ENCODE data around the gene PLK4.
"Not testable (repeated sequence)": the region's sequence is repeated elsewhere in the genome, so short reads cannot be mapped to it uniquely, and the experiment has no call there.

PLK4 gene

DNA sequence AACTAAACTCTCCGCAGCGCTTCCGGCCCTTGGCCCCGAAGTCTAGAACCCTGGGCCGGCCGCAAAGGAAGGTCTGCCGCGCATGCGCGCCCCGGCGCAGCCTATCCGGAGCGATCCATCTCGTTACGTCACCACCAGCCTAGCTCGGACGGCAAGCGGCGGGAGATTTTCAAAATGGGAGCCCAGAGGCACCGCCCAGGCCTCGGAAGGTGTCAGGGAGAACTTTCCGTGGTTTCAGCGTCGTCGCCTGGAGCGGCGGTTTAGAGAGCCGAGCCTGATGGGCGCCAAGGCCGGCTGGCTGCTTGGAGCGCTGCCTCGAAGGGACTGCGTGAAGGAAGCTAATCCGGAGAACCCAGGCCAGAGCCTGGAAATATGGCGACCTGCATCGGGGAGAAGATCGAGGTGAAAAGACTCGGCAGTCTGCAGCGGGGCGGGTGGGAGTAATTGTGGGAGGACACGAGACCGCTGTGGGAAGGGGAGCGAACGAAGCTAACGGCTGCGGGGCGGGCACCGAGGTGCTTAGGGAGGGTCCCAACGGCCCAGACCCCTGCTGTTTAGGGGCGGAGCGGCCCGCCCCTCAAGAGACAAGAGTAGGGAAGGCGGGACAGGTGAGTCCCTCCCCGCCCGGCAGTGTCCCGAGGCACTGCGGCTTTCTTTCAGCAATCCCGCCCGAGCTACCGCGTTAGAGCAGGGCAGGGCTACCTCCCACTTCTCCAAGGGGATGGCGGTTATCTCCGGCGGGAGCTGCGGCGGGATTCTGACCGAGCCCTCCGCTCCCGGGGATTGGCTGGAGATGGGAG lies at the start of gene PLK4:
PLK4 (plus strand) TSS at position 131 of the 800 bp plus-strand sequence; CDS start at position 373, 242 bp downstream.
- DNase-seq = peak; percentile 85

DNA sequence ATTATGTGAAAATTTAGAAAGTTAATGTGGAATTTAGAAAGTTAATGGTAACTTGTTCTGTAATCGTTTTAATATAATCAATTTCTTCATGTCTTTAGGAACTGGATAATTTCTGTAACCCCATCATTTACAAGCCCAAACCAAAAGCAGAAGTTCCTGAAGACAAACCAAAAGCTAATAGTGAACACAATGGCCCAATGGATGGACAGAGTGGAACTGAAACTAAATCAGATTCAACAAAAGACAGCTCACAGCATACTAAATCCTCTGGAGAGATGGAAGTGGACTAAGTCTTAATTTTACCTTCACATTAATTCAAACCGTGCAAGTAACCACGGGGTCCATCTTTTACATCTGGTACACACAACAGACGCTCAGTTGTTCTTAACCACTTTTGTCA lies 48.1 kb upstream of the PLK4 start:
- no peak for DNase-seq

DNA sequence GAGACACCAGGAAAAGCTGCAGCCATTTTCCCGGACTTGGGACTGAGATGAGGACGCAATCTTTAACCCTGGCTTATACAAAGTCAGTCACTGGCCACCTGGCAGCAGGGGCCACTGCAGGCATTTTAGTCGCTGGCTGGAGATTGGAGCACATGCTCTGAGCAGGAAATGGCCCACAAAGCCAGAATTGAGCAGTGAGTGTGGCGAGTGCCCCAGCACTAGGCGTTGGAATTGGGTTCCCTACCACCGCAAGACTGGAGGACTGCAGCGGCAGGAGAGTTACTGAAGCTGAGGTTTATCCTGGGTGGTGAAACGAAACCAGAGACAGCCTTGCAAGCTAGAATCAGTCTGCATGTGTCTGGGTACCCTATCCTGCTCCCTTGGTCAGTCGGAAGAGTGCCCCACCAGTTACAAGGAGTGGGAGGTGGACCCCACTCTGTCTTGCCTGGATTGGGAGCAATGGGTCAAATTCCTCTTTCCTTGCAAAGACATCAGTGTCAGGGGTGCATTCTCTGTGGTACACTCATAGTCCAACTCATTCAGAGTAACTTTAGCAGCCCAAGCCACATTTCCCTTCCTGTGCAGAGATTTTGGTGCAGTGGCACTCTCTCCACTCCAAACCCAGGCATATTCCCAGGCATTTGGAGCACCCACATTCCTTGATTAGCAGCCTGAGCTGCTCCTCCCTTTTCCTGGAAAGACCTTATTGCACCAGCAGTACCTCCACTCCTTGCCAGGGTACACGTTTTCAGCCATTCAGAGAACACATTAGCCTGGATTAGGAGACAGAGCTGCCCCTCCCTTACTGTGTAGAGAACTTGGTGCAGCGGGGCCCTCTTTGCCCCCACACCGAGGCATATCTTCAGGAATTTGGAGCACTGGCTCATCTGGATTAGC lies 36.7 kb upstream of the PLK4 start:
- no peak for DNase-seq

DNA sequence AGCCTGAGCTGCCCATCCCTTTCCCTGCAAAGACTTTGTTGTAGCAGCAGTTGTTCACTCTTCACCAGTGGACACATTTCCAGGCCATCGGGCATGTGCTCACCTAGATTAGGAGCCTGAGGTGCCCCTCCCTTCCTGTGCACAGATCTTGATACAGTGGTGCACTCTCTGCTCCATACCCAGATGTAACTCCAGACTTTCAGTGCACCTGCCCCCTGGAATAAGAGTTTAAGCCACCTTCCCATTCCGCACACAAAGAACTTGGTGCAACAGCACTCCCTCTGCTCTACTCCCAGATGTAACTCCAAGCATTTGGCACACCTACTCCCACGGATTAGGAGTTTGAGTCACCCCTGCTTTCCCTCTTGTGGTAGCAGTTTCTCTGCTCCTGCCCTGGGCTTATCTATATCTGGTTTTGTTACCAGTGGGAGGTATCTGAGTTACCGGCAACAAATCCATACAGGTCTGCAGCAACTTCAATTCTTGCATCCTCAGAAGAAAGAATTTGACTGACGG lies 36.0 kb upstream of the PLK4 start:
- no peak for DNase-seq

DNA sequence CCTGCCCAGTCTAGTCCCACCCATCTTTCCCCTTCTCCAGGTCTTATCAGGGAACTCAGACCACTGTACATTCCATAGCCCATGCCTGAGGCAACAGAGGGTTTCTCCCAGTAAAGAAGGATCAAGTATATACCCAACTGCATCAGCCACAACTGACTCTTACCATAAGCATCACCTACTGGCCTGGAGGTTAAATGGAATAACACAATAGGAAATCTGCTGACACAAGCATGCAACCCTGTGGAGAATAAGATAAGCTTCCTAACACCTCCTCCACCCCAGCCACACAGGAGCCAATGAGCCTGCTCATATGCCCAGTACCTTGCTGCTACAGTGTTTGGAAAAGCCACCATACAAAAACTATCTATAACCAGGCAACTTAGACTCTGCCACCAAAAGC lies 34.6 kb upstream of the PLK4 start:
- no peak for DNase-seq

DNA sequence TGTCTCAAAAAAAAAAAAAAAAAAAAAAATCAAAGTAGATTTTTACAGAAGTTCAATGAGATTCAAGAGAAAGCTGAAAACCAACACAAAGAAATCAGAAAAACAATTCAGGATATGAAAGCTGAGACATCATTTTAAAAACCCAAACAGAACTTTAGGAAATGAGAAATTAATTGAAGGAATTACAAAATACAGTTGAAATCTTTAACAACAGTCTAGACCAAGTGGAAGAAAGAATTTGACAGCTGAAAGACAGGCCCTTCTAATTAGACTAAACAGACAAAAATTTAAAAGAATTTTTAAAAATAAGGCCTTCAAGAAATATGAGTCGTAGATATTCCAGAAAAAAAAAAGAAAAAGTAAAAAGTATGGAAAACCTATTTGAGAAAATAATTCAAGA lies 33.9 kb upstream of the PLK4 start:
- no peak for DNase-seq

DNA sequence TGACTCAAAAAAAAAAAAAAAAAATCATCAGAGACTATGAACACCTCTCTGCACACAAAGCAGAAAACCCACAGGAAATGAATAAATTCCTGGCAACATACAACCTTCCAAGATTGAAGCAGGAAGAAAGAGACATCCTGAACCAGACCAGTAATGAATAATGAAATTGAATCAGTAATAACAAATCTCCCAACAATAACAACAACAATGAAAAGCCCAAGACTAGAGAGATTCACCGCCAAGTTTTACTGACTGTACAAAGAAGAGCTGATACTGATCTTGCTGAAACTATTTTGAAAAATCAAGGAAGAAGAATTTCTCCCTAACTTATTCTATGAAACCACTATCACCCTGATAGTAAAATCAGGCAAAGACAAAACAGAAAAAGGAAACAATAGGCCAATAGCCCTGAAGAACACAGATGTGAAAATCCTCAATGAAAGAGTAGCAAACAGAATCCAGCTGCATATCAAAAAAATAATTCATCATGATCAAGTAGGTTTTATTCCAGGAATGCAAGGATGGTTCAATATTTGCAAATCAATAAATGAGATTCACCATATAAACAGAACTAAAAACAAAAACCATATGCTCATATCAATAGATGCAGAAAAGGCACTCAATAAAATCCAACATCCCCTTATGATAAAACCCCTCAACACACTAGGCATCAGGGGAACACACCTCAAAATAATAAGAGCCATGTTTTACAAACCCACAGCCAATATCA lies 31.0 kb upstream of the PLK4 start:
- DNase-seq = no peak

DNA sequence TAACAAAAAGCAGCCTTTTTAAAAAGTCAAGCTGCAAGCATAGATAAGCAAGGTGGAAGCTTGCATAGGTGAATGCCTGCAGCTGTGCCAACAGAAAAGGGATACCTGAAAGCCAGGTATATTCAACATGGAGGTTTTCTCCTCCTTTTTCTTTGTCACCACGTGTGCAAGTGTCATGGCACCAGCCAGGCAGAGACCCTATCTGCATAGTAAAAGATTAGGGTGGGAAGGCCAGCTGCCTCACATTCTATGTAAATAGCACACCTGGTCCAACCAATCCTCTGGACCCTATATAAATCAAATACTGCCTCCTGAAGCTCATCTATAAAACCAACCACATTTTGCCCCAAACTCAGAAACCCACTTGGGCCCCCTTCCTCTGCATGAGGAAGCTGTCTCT lies 28.0 kb upstream of the PLK4 start:
- DNase-seq = no peak

DNA sequence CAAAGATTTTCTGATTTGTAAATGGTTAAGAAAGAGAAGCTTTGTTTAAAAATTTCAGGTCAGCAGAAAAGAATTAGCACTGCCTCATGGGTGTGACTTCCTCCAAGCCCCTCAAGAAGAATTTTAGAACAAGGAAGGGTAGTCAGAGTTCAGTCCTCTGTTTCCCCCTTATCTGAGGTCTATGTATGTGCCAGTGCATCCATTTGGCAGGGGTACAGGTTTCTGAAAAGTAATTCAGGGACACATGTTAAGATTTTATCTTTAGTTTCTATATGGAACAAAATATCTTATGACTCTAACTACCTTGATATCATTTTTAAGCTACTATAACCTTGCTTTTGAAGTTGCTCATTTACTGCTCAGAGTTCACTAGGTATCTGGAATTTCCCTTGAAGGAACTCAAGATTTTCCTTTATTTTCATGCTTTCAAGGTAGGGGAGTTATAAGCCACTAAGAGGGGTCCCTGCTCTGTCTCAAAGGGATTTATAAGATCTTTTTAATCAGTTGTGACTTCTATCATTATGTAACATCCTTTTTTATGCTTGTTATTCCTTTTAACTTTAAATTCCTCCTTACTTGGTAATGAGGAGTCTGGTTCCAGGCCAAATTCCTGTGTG lies 24.4 kb upstream of the PLK4 start:
- no peak for DNase-seq

DNA sequence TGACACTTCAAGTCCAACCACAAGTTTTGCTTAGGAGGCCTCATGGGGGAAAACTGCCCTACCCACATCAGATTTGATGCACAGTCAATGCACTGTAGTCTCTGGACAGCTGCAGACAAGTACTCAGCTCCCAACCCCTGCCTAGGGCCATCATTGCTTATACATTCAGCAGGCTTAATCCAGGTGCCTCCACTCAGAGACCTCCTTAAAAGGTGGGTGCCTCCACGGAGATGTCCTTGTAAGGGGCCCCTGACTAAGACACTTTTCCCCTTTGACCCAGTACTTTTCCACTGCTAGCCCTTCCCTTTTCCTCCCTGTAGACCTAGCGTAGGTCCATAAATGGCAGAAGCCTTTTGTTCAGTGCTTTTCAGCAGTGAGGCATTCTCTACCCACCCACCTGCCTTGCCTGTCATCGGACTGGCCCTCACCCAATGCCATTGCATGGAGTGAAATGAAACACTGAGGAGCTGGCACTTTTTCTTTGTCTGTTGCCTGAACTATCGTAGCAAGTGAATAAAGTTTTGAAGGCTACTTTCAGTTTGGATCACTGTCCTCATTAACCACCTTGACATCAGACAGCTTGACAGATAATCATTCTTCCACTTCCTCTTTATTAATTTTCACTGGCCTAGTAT lies 23.8 kb upstream of the PLK4 start:
- no peak for DNase-seq

DNA sequence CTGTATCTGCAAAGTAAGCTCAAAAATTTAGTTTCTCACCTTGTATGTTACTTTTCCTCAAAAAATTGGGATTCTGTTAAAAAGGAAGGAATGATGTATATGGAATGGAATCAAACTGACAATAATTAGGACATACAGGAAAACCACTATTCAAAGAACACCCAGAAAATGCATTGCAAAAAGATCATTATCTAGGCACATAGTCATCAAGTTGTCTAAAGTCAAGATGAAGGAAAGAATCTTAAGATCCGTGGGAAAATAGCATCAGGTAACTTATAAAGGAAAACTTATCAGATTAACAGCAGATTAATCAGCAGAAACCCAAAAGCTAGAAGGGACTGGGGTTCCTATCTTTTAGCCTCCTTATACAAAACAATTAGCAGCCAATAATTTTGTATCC lies 23.1 kb upstream of the PLK4 start:
- no peak for DNase-seq

DNA sequence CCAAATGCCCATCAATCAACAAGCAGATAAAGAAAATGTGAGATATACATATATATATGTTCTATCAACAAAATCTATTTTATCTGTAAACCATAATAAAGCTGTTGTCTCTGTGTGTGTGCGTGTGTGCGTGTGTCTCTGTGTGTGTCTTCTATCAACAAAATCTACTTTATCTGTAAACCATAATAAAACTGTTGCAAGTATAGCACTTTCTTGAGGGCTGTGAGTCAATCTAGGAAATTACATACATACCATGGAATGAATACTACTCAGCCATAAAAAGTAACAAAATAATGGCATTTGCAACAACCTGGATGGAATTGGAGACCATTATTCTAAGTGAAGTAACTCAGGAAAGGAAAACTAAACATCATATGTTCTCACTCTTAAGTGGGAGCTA lies 12.5 kb upstream of the PLK4 start:
- DNase-seq = no peak

DNA sequence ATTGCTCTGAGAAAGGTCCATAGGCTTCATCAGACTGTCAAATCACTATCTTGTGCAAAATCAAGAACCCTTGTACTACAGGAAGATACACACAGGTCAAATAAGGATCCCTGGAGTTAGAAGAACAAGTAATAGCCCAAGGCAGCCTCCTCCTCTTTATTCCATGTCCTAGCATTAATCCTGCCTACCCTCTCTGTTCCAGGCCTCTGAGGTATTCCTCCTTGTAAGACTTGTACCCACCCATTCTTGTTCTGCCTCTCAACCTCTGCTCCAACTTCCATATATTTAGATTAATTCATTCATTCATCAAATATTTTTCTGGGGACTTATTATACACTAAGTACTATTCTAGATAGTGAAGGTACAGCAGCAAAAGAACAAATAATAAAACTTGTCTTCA lies 10.4 kb upstream of the PLK4 start:
- no peak for DNase-seq

DNA sequence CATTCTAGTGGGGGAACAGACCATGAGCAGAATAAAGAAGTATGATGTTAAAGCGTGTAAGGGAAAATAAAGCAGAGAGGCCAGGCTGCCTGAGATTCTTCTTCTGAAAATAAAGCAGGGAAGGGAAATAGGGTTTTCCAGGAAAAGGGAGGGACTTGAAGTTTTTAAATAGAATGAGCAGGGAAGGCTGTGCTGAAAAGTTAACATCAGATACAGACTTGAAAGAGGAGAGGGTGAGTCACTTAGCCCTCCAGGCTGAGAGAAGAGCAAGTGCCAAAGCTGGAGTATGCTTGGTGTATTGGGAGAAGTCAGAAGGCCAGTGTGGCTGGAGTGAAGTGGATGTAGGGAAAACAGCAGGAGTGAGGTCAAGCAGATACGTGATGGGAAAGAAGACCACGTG lies 10.0 kb upstream of the PLK4 start:
- no peak for DNase-seq

DNA sequence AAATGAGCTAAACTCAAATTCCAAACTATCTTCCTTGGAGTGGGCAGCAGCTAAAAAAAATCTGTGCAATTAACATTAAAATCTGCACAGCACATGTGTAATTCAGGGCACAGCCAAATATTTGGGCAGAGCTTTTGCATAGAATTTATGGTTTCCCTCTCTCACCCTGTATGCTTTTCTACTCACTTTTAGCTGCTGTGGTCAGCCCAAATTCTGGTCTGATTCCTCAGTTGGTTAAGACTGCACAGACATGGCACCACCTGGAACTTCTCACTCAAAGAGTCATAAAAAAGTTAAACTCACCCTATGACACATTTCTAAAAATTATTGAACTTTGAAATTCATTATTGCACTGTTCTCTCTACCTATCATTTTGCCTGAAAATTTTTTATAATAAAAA lies 4.9 kb upstream of the PLK4 start:
- DNase-seq = no peak

DNA sequence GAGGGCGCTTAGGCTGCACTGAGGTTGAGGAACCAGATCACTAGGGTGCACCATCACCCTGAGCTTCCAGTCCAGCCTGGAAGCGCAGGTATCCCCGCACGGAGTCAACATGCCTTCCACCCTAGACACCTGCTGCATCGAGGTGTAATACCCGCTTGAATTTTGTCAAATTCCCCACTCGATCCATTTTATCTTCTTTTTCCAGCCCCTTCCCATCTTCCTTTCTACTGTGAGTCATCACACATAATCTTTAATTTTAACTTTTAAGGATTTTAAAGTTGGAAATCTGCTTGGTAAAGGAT lies 821 bp downstream of the PLK4 start:
- DNase-seq = no peak

DNA sequence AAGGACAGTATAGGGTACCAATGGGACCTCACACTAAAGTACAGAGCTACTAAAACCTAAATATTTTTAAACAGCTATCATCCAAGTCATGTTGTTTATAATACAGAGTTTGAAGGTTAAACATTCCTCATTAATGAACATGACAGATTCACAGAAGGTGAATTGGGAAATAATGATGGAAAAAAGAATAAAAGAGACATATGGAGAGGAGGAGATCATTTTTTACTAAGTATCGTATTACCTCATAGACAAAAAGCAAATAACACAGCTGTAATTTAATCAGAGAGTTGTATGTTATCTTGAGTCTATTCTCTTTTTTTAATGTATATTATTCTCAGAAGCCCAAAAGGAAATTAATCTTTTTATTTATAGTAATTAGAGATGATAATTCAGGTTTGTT lies 7.9 kb downstream of the PLK4 start:
- DNase-seq = peak; percentile 25

DNA sequence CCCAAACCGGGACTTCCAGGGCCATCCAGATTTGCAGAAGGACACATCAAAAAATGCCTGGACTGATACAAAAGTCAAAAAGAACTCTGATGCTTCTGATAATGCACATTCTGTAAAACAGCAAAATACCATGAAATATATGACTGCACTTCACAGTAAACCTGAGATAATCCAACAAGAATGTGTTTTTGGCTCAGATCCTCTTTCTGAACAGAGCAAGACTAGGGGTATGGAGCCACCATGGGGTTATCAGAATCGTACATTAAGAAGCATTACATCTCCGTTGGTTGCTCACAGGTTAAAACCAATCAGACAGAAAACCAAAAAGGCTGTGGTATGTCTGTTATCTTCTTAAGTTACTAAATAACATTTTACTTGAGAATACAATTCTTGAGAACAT lies 9.2 kb downstream of the PLK4 start:
- DNase-seq = no peak

DNA sequence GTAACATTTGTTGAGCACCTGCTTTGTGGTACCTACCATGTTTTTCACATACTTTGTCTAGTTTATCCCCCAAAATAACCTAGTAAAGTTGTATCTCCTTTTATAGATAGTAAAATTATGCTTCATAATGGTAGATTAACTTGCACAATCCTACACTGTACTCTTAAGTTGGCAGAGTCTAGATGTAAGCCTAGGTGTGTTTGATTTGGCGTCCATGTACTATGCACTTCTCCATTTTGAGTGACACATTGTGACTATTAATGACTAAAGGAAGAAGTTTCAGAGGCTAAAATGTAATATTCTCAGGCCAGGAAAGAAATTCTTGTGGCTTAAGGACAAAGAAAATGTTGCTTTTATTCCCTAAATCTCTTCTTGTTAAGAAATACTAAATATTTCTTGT lies 15.4 kb downstream of the PLK4 start:
- no peak for DNase-seq

DNA sequence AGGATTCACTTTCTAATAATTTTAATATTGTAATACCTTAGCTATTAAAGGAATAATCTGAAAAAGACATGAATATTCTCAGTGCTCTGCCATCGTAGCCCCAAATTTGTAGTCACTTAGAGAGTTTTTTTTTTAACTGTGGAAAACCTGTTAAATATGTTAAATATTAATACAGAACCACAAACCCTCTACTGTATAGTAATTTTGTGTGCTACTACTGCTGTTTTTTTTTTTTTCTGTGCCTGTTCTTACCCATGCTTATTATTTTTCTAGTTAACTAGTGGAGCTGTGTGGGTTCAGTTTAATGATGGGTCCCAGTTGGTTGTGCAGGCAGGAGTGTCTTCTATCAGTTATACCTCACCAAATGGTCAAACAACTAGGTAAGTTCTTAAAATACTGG lies 15.8 kb downstream of the PLK4 start:
- DNase-seq = no peak

DNA sequence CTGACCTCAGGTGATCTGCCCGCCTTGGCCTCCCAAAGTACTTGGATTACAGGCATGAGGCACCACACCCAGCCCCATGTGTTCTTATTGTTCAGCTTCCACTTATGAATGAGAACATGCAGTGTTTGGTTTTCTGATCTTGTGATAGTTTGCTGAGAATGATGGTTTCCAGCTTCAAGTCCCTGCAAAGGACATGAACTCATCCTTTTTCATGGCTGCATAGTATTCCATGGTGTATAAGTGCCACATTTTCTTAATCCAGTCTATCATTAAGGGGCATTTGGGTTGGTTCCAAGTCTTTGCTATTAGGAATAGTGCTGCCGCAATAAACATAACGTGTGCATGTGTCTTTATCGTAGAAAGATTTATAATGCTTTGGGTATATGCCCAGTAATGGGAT lies 19.0 kb downstream of the PLK4 start:
- DNase-seq = not testable (repeated sequence)

DNA sequence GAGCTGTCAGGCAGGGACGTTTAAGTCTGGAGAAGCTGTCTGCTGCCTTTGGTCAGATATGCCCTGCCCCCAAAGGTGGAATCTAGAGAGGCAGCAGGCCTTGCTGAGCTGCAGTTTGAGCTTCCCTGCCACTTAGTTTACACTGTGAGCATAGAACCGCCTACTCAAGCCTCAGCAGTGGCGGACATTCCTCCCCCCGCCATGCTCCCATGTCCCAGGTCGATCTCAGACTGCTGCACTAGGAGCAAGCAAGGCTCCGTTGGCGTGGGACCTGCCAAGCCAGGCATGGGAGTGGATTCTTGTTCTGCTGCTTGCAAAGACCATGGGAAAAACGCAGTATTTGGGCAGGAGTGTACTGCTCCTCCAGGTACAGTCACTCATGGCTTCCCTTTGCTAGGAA lies 24.3 kb downstream of the PLK4 start:
- DNase-seq = no peak

DNA sequence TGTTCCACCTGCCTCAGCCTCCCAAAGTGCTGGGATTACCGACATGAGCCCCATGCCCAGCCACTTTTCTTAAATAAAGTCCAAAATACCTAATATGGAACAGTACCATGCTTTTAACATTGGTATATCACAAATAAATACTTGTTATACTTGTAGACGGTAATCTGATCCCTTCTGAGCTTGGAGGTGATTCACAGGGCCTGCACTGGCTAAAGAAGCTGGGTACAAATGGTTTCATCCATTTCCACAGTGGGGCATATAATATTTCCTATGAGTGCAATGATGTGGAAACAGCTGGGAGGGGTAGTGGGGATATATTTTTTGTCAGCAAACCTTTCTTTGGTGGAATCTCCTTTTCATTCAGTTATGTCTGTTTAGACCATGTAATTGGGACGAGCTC lies 35.8 kb downstream of the PLK4 start:
- DNase-seq = no peak

Data from DMS 273 treated with DMSO at 0.1 percent for 48 hours (cell line).